H1 (cell line): ENCODE results near the gene DOCK1. TPM values are rescaled to one million over a fixed set of nuclear protein-coding genes. Genes with fewer than 3 reads are reported as not detected.

Experiments used
- CTCF ChIA-PET: fragments of 300-600 bp; sonication (Branson Sonifier 250); formaldehyde crosslinking; loops from one replicate; lab custom pipeline; 2021; ENCODE audit not compliant: partially characterized antibody; lab: Charles Lee
- POLR2A ChIA-PET: fragments of 300-600 bp; sonication (Branson Sonifier 250); formaldehyde crosslinking; loops from one replicate; lab custom pipeline; 2021; ENCODE audit warnings: inconsistent platforms; ENCODE audit not compliant: partially characterized antibody; lab: Charles Lee
- DNase-seq, 2 experiments: peaks; one replicate each; pipeline versions ENCODE4 v3.0.0 to v3.0.0-alpha.2; 2010 to 2022; ENCODE audit warnings: low spot score in 2 of 2, low read depth in 1 of 2, mixed read lengths in 1 of 2
- FAIRE-seq: peaks from 2 replicates; lab custom pipeline; 2011; peaks lifted over from hg19 to GRCh38; lab: Jason Lieb, UNC
- H2AFZ ChIP-seq: 2 replicates; pipeline ENCODE4 v1.8.1; 2012; ENCODE audit warnings: low read length, inconsistent platforms
- H2AK5ac ChIP-seq: 2 replicates; pipeline ENCODE4 v1.6.1; 2013; ENCODE audit warnings: low read depth, low read length
- H2BK120ac ChIP-seq: replicated peaks from 2 replicates; pipeline ENCODE3; 2013; ENCODE audit warnings: low read depth, low read length, inconsistent platforms
- H2BK12ac ChIP-seq: 2 replicates; pipeline ENCODE4 v1.6.1; 2013; ENCODE audit warnings: low read depth, low read length
- H2BK15ac ChIP-seq: 2 replicates; pipeline ENCODE4 v1.6.1; 2013; ENCODE audit warnings: low read length
- H2BK20ac ChIP-seq: 2 replicates; pipeline ENCODE4 v1.6.1; 2013; ENCODE audit warnings: low read length
- H2BK5ac ChIP-seq: 2 replicates; pipeline ENCODE4 v1.6.1; 2013; ENCODE audit warnings: low read depth, low read length
- H3K14ac ChIP-seq: 2 replicates; pipeline ENCODE4 v1.6.1; 2013; ENCODE audit warnings: inconsistent platforms; ENCODE audit not compliant: insufficient read length
- H3K18ac ChIP-seq: 2 replicates; pipeline ENCODE4 v1.6.1; 2013; ENCODE audit warnings: low read length; ENCODE audit errors: extremely low read depth
- H3K23ac ChIP-seq: 2 replicates; pipeline ENCODE4 v1.6.1; 2013; ENCODE audit warnings: inconsistent platforms; ENCODE audit not compliant: insufficient read length
- H3K23me2 ChIP-seq: 2 replicates; pipeline ENCODE4 v1.6.1; 2013; ENCODE audit warnings: low read depth, low read length
- H3K27ac ChIP-seq: 2 replicates; pipeline ENCODE4 v1.6.1; 2011; ENCODE audit warnings: low read depth, low read length, inconsistent platforms
- H3K27me3 ChIP-seq, 4 experiments: replicated peaks in 1 of 4; 1 replicate in 1 of 4; 2 replicates in 3 of 4; pipeline versions ENCODE4 v1.6.1 to v1.8.1; 2011 to 2013; ENCODE audit warnings: low read length in 3 of 4, mild to moderate bottlenecking in 3 of 4, inconsistent platforms in 2 of 4, mixed read lengths in 2 of 4, moderate library complexity in 1 of 4; ENCODE audit not compliant: control insufficient read depth in 3 of 4, insufficient read depth in 3 of 4; ENCODE audit errors: extremely low read depth in 1 of 4
- H3K36me3 ChIP-seq, 4 experiments: 2 replicates each; pipeline versions ENCODE4 v1.6.1 to v1.8.1; 2011 to 2013; ENCODE audit warnings: mild to moderate bottlenecking in 4 of 4, low read length in 3 of 4, moderate library complexity in 2 of 4, control low read depth in 1 of 4, inconsistent platforms in 1 of 4; ENCODE audit not compliant: insufficient read depth in 4 of 4, control insufficient read depth in 2 of 4
- H3K4ac ChIP-seq: replicated peaks from 2 replicates; pipeline ENCODE3; 2013; ENCODE audit warnings: low read length, low read depth, mixed read lengths, inconsistent platforms; ENCODE audit not compliant: insufficient read length
- H3K4me1 ChIP-seq, 4 experiments: replicated peaks in 1 of 4; 1 replicate in 1 of 4; 2 replicates in 3 of 4; pipeline versions ENCODE4 v1.6.1 to v1.8.1; 2011 to 2013; ENCODE audit warnings: low read length in 3 of 4, inconsistent platforms in 2 of 4, mixed read lengths in 1 of 4; ENCODE audit not compliant: insufficient read depth in 4 of 4, control insufficient read depth in 3 of 4
- H3K4me2 ChIP-seq, 2 experiments: 2 replicates each; pipeline versions ENCODE4 v1.6.1 to v1.8.1; 2011 to 2013; ENCODE audit warnings: low read depth in 2 of 2, low read length in 2 of 2, control low read depth in 1 of 2, inconsistent platforms in 1 of 2, mild to moderate bottlenecking in 1 of 2; ENCODE audit not compliant: insufficient read depth in 1 of 2
- H3K4me3 ChIP-seq, 4 experiments: fragments of 200-600, 300-600 bp in 1 of 4; sonication (generic), shearing (Covaris generic), sonication (Bioruptor Twin) in 1 of 4; 2 replicates each; pipeline versions ENCODE4 v1.5.1 to v1.8.1; 2011 to 2016; ENCODE audit warnings: low read length in 4 of 4, low read depth in 3 of 4, control low read depth in 2 of 4, inconsistent platforms in 2 of 4, mild to moderate bottlenecking in 2 of 4, mixed read lengths in 1 of 4, moderate library complexity in 1 of 4; ENCODE audit not compliant: insufficient read depth in 2 of 4; ENCODE audit errors: extremely low read depth in 1 of 4
- H3K56ac ChIP-seq: replicated peaks from 2 replicates; pipeline ENCODE3; 2013; ENCODE audit warnings: low read depth, mild to moderate bottlenecking, mixed read lengths, low read length, inconsistent platforms; ENCODE audit not compliant: insufficient read length
- H3K79me1 ChIP-seq: 2 replicates; pipeline ENCODE4 v1.6.1; 2013; ENCODE audit warnings: low read depth, low read length, control low read depth
- H3K79me2 ChIP-seq, 2 experiments: 2 replicates each; pipeline versions ENCODE4 v1.6.1 to v1.8.1; 2012 to 2013; ENCODE audit warnings: low read length in 2 of 2, mild to moderate bottlenecking in 2 of 2, inconsistent platforms in 1 of 2; ENCODE audit not compliant: insufficient read depth in 2 of 2, control insufficient read depth in 1 of 2
- H3K9ac ChIP-seq, 4 experiments: replicated peaks in 1 of 4; 1 replicate in 1 of 4; 2 replicates in 3 of 4; pipeline versions ENCODE4 v1.6.1 to v1.8.1; 2011 to 2013; ENCODE audit warnings: low read depth in 3 of 4, low read length in 3 of 4, control low read depth in 2 of 4, mild to moderate bottlenecking in 2 of 4, moderate library complexity in 2 of 4, inconsistent platforms in 1 of 4; ENCODE audit errors: extremely low read depth in 1 of 4
- H3K9me3 ChIP-seq, 2 experiments: 2 replicates each; pipeline versions ENCODE4 v1.6.1 to v1.8.1; 2012 to 2013; ENCODE audit warnings: mild to moderate bottlenecking in 2 of 2, moderate library complexity in 2 of 2, control low read depth in 1 of 2, inconsistent platforms in 1 of 2, low read depth in 1 of 2, low read length in 1 of 2, mixed read lengths in 1 of 2; ENCODE audit not compliant: insufficient read depth in 2 of 2
- H4K20me1 ChIP-seq, 2 experiments: replicated peaks in 1 of 2; 2 replicates each; pipeline versions ENCODE3 to v1.8.1; 2011 to 2013; ENCODE audit warnings: inconsistent platforms in 2 of 2, low read length in 2 of 2, mild to moderate bottlenecking in 1 of 2; ENCODE audit not compliant: insufficient read depth in 2 of 2, control insufficient read depth in 1 of 2
- H4K5ac ChIP-seq: 2 replicates; pipeline ENCODE4 v1.6.1; 2013; ENCODE audit warnings: low read length, low read depth, mixed read lengths, inconsistent platforms; ENCODE audit not compliant: insufficient read length
- H4K8ac ChIP-seq: 2 replicates; pipeline ENCODE4 v1.8.0; 2013; ENCODE audit warnings: mild to moderate bottlenecking, moderate library complexity, low read length, inconsistent platforms; ENCODE audit not compliant: insufficient read depth; ENCODE audit errors: extremely low read depth
- H4K91ac ChIP-seq: replicated peaks from 2 replicates; pipeline ENCODE3; 2013; ENCODE audit warnings: low read length, mixed read lengths, inconsistent platforms; ENCODE audit not compliant: insufficient read length
- SAP30 ChIP-seq: fragments of 300-600 bp; sonication (generic); IDR thresholded peaks from 2 replicates; pipeline ENCODE4 v1.7.1; 2012; ENCODE audit warnings: low read length, moderate library complexity, mild to moderate bottlenecking, inconsistent platforms; ENCODE audit not compliant: insufficient read depth, insufficient replicate concordance
- WGBS, 2 experiments: shearing (Covaris generic) in 1 of 2; methylation state at CpG; one replicate each; pipeline versions ENCODE4 v1.1.6 to v1.1.7; 2013 to 2015; ENCODE audit warnings: low lambda C conversion rate in 2 of 2, mixed read lengths in 2 of 2, inconsistent platforms in 1 of 2, low coverage in 1 of 2, missing lambda C conversion rate in 1 of 2; ENCODE audit not compliant: insufficient replicate concordance in 2 of 2, insufficient coverage in 1 of 2, insufficient read length in 1 of 2; ENCODE audit errors: extremely low coverage in 1 of 2, missing lambda C conversion rate in 1 of 2; 5-methylcytosine and 5-hydroxymethylcytosine counted together
- polyA plus RNA-seq, 7 experiments: library from polyadenylated mRNA; depleted of rRNA in 3 of 7; stranded (reverse) in 5 of 7; unstranded in 2 of 7; fragments of >200 nt in 5 of 7; fragments of 200-250 nt in 2 of 7; gene quantifications; 1 replicate in 5 of 7; 2 replicates in 1 of 7; 4 replicates in 1 of 7; pipeline versions ENCODE4 v1.2.1 to v1.2.3, GENCODE V29; 2011 to 2013; ENCODE audit warnings: missing spikeins in 2 of 7, mixed read lengths in 2 of 7
- total RNA-seq: library from RNA; stranded (reverse); fragmentation: NEBNext Ultra II Directional; extraction: Animal tissue kit (Norgen Biotek cat#: 25700); gene quantifications from 2 replicates; pipeline ENCODE4 v1.2.1, GENCODE V29; 2021

DOCK1 gene
- total and polyA plus RNA-seq, 2 of the 8 experiments (the other 6 are each of a cell fraction or from before 2014, with no cell fraction given) = 11.6 to 53.0 TPM

DNA sequence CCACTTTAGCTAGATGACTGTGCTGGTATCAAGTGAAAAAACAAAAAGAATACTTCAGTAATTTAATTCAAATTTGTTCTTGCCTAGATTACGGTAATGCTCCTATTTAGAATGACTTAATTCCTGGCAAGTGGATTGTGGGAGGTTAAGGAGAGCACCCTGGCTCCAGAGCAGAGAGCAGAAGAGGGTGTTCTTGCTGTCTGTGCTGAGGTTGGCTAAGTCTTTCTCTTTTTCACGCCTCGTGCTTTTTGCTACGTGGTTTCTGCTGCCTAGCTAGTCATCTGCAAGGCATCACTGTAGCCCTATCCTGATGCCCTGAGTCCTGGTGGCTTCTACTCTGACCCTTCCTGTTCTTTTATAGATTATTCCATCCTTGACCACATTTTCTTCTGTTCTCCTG, 189.8 kb downstream of the DOCK1 start:
- H3K23me2 ChIP-seq = no peaks in the 10 kb centered on the region
- H3K9ac ChIP-seq = no peak overlapping the region
- no peak overlapping the region for H2AK5ac ChIP-seq
- DNase-seq = no peak
- peaks cover 2% of the 10 kb centered on the region; the same call in 1 of the 2 replicates for H3K79me1 ChIP-seq
- H3K23ac ChIP-seq = no peak overlapping the region
- H3K36me3 ChIP-seq = no peaks in the 10 kb centered on the region; a peak in 1 of 8 replicates
- H2BK5ac ChIP-seq = no peak overlapping the region; the same call in 1 of the 2 replicates
- H3K9me3 ChIP-seq = no peaks in the 10 kb centered on the region
- no peak for FAIRE-seq
- H3K18ac ChIP-seq = no peak overlapping the region
- H3K27me3 ChIP-seq = no peaks in the 10 kb centered on the region
- no peak for TF ChIP-seq SAP30
- no peak overlapping the region for H4K8ac ChIP-seq
- no peaks in the 10 kb centered on the region for H3K4me1 ChIP-seq
- H3K14ac ChIP-seq = no peak overlapping the region
- 92% methylated on average over 4 of the region's 4 CpGs; no CpG with 5 or more reads in 1 of the 2 experiments for WGBS, 2 experiments
- no peak overlapping the region for H2BK12ac ChIP-seq
- no peak overlapping the region for H2BK20ac ChIP-seq
- no peak overlapping the region for H2BK120ac ChIP-seq
- no peaks in the 10 kb centered on the region for H3K79me2 ChIP-seq
- POLR2A ChIA-PET = no interaction called here
- H4K20me1 ChIP-seq = peaks cover 0 to 1% of the 10 kb centered on the region in 2 experiments
- H3K4ac ChIP-seq = no peak overlapping the region
- H3K4me3 ChIP-seq = no peak overlapping the region
- H3K56ac ChIP-seq = no peak overlapping the region
- CTCF ChIA-PET = no interaction called here
- H2AFZ ChIP-seq = no peak overlapping the region
- H2BK15ac ChIP-seq = no peak overlapping the region
- no peak overlapping the region for H3K27ac ChIP-seq
- H4K5ac ChIP-seq = no peak overlapping the region
- no peak overlapping the region for H4K91ac ChIP-seq
- no peak overlapping the region for H3K4me2 ChIP-seq
